ENCODE data around the gene PRR5L.

GRCh38 chr11:36513965-36514364 lies 217.9 kb downstream of the PRR5L start:
- TF ChIP-seq POLR2A (IDR thresholded peaks at IDR 0.05): no peak
- TF ChIP-seq CTCF (IDR thresholded peaks at IDR 0.05): no peak

Measured in tibial nerve (tissue), 3 donors.